ENCODE data around the gene TEX12.
A peak's percentile ranks its signal among the peaks of the same experiment; 100 is the strongest.

The TEX12 gene

DNA sequence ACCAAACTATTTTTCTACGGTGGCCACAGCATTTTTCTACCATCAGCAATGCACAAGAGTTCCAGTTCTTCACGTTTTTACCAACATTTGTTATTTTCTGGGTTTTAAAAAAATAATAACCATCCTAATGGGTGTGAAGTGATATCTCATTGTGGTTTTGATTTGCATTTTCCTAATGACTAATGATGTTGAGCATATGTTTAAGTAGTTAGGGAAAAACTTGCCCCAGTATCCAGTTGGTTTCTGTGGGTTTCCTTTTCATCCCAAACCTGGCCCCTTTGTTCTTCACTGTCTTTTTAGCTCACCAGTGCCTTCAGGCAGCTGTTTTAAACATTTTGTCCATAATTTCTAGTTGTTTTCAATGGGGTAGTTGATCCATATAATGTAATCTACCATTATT lies 44.4 kb downstream of the TEX12 start:
- TF ChIP-seq CTCF (IDR thresholded peaks at IDR 0.05; ENCODE audit: insufficient read depth, low read depth, low read length, missing control alignments): no peak
- no peak overlapping the region for H3K4me3 ChIP-seq (ENCODE audit: low read depth, low read length)
- peak; percentile 20 for DNase-seq (ENCODE audit: low read depth)

DNA sequence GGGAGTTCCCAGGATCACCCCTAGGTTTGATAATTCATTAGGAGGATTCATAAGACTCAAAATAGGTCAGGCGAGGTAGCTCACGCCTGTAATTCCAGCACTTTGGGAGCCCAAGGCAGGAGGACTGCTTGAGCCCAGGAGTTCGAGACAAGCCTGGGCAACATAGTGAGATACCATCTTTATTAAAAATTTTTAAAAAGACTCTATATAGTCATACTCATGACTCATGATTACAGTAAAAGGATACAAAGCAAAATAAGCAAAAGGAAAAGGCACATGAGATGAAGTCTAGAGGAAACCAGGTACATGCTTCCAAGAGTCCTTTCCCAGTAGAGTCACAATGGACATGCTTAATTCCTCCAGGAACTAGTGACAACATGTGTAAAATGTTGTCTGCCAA lies 45.1 kb downstream of the TEX12 start:
- TF ChIP-seq CTCF (IDR thresholded peaks at IDR 0.05; ENCODE audit: insufficient read depth, low read depth, low read length, missing control alignments): no peak
- no peak overlapping the region for H3K4me3 ChIP-seq (ENCODE audit: low read depth, low read length)
- DNase-seq (ENCODE audit: low read depth): no peak

DNA sequence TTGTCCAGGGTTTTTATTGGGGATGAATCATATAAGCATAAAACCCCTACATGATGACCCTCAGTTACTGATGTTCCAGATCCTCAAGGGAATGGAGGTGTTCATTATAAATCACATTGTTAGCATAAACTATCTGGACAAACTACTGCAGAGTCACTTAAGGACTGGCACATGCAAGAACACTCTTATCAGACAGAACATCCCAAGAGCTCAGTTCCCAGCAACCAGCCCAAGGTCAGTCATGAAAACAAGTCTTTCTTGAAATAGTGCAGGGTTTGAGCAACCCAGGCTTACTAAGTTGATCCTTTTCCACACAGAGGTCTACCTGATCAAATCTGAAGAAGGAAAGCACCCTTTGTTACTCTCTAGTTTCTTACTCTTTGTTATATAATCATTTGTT lies 45.5 kb downstream of the TEX12 start:
- no peak for TF ChIP-seq CTCF (IDR thresholded peaks at IDR 0.05; ENCODE audit: insufficient read depth, low read depth, low read length, missing control alignments)
- H3K4me3 ChIP-seq (ENCODE audit: low read depth, low read length): no peak overlapping the region
- DNase-seq (ENCODE audit: low read depth): no peak

DNA sequence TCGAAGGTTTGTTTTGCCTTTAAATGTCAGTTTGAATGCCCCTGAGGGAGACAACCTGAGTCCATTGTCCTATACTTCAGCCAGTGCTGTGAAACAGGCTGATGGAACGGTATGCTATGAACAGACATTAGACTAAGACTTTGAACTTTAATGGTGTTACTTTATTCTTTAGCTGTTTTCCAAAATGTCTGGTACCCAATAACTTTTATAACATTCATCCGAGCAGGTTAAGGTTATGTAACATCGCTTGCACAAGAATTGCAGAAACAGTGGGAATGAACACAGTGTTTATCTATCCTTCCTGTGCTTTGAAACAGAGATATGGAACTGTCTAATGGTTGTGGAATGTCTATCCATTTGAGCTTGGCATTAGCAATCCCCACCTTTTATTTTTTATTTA lies 46.6 kb downstream of the TEX12 start:
- TF ChIP-seq CTCF (IDR thresholded peaks at IDR 0.05; ENCODE audit: insufficient read depth, low read depth, low read length, missing control alignments): no peak
- no peak for DNase-seq (ENCODE audit: low read depth)

DNA sequence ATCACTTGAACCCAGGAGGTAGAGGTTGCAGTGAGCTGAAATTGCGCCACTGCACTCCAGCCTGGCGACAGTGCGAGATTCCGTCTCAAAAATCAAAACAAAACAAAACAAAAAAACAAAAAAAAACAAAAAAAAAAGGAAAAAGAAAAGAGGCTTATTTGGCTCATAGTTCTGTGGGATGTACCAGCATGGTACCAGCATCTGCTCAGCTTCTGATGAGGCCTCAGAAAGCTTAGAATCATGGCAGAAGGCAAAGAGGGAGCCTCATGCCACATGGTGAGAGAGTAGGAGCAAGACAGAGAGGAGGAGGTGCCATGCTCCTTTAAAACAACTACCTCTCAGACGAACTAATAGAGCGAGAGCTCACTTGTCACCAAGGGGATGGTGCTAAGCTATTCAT lies 48.4 kb downstream of the TEX12 start:
- H3K4me3 ChIP-seq (ENCODE audit: low read depth, low read length): no peak overlapping the region
- DNase-seq (ENCODE audit: low read depth): no peak
- no peak for TF ChIP-seq CTCF (IDR thresholded peaks at IDR 0.05; ENCODE audit: insufficient read depth, low read depth, low read length, missing control alignments)

More for the DNA sequence above, 46.6 kb downstream of the TEX12 start:
- no peak overlapping the region for H3K4me3 ChIP-seq (ENCODE audit: low read depth, low read length)

GRCh38 chr11:112216561-112217105 lies 49.5 kb downstream of the TEX12 start:
- no peak for DNase-seq (ENCODE audit: low read depth)
- no peak overlapping the region for H3K4me3 ChIP-seq (ENCODE audit: low read depth, low read length)
- no peak for TF ChIP-seq CTCF (IDR thresholded peaks at IDR 0.05; ENCODE audit: insufficient read depth, low read depth, low read length, missing control alignments)

DNA sequence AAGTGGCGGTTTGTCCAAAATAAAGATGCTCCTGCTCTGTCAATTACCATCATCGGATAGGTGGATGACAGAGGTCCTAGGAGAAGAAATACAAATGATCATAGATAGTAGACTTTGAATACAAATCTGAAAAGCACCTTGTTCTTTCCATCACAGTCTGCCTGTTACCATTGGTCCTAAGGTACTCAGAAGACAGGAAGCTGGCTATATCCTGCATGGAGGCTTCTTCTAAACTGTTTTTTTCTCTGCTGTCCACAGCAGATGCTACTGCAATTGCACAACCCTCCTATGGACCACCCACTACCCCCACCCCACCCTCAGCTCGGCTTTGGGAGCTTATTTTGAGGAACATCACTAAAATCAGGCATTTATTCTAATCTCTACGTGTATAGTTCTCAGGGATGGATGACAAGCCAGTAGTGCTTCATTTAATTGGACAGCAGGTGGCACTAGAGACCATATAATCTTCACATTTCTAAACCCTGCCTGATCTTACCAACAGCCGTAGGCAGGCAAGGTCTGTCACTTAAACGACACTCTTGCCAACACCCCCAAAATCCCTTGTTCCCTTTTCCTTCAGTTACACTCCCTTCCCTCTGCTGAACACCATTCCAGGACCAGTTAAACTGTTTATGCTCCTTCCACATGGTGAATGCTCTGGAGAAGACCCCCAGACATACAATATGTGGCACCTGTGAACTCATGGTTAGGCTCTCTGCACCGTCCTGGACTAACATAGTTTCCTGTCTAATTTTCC lies 52.5 kb downstream of the TEX12 start:
- peak; percentile 84 for DNase-seq (ENCODE audit: low read depth)
- H3K4me3 ChIP-seq (ENCODE audit: low read depth, low read length): no peak overlapping the region
- TF ChIP-seq CTCF (IDR thresholded peaks at IDR 0.05; ENCODE audit: insufficient read depth, low read depth, low read length, missing control alignments): peak; percentile 64
